ENCODE measurements around the gene SCLY.
A peak's percentile ranks its signal among the peaks of the same experiment; 100 is the strongest.

The SCLY gene

GRCh38 chr2:238127165-238128060, 66.6 kb downstream of the SCLY start:
- peak; percentile 18 for DNase-seq (ENCODE audit: low read depth)

GRCh38 chr2:238128061-238128440, 67.2 kb downstream of the SCLY start:
- no peak for DNase-seq (ENCODE audit: low read depth)

DNA sequence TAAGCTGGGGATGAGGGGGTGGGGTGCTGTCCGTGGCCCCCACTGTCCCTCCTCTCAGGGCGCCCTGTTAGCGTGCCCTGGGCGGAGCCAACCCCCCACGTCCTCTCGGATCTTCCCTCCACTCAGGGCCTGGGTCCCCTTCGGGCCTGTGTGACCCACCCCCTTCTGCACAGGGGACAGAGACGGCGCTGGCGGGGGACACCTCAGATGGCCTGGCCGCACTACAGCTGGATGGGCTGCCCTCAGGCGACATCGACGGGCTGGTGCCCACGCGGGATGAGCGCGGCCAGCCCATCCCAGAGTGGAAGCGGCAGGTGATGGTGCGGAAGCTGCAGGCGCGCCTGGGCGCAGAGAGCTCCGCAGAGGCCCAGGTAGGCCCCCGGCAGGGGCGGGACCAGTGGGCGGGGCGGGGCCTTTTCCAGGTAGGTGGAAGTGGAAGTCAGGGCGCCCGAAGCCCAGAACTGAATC, 67.8 kb downstream of the SCLY start:
- no peak for DNase-seq (ENCODE audit: low read depth)

DNA sequence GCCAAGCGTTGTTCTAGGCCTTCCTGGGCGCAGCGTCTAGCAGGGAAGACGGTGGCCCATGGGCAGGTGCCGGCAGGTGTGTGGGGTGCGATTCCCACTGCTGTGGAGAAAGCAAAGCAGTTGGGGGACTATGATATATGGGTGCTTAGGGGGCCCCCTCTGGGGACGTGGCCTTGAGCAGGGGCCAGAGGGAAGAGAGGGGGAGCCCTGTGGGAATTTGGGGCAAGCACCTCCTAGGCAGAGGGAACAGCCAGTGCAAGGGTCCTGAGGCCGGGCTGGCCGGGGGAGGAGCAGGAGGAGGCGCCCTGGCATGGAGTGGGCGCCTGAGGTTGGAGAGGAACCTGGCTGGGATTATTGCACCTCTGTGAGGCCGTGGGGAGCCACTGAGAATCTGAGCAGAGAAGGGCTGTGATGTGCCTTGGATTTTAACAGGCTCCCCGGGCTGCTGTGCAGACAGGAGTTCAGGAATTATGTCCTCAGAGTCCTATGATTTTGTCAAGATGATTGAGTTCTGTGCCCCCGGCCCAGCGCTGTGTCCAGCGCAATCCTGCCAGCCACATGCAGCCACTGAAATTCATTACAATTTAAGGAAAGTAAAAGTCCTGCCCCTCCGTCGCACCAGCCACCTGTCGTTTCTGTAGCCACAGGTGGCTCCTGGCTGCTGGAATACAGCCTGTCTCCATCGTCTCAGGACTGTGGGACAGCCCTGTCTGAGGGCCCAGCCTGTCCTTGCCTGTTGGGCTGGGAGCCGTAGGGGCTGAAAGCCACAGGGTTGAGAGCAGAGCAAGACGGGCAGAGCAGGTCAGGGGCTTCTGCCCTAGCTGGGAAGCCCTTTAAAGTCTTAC, 68.6 kb downstream of the SCLY start:
- no peak for DNase-seq (ENCODE audit: low read depth)

DNA sequence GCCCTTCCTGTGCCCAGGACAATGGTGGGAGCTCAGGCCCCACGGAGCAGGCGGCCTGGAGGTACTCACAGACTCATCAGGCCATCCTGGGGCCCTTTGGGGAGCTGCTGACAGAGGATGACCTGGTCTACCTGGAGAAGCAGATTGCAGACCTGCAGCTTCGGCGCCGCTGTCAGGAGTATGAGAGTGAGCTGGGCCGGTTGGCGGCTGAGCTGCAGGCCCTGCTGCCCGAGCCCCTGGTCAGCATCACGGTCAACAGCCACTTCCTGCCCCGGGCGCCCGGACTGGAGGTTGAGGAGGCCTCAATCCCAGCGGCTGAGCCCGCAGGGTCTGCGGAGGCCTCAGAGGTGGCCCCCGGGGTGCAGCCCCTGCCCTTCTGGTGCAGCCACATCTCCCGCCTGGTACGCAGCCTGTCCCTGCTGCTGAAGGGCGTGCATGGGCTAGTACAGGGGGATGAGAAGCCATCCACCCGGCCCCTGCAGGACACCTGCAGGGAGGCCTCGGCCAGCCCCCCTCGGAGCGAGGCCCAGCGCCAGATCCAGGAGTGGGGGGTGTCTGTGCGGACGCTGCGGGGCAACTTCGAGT, 69.4 kb downstream of the SCLY start:
- DNase-seq (ENCODE audit: low read depth): no peak

- DNase-seq (ENCODE audit: low read depth): no peak
Observed at GRCh38 chr2:238130696-238131628, 70.2 kb downstream of the SCLY start.

GRCh38 chr2:238131761-238132462, 71.1 kb downstream of the SCLY start:
- no peak for DNase-seq (ENCODE audit: low read depth)

DNA sequence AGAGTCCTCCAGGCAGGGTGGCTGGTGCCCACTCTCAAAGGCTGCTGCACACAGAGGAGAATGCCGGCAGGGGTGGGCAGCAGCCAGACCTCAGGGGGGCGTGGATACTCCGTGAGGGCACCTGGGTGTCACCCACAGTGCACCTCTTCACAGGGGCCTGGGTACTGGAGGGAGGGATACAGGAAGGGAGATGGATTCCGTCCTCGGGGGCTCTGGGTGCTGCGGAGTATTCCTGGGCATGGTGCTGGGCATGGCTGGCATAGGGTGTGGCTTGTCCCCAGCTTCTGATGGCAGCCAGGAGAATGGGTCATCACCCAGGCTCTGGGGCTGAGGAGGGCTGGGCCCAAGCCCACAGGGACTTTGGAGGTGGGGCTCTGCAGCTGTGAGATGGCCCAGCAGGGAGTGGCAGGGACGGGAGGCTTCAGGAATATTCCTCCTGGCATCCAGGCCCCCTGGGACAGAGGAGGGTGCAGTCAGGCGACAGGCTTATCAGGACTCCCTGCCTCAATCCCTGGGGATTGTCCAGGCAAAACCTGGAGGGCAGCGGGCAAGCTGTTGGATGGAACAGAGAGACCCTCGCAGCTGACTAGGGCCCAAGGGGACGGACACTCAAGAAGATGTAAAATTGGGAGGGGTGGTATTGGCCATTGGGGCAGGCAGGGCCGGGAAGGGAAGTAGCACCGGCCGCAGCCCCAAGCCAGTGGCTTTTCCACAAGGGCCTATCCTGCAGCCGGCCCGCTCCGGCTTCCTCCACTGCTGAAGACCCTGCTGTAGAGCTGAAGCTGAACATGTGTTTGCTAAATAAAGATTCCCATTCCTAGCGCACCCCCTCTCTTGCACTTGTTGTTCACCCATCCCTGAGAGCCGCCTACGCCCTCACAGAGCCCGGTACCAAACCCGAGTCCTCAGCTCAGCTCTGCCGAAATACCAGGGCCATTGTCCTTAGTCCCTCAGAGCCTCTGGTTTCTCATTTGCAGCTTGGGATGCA, 72.0 kb downstream of the SCLY start:
- no peak for DNase-seq (ENCODE audit: low read depth)

GRCh38 chr2:238133499-238134392, 72.9 kb downstream of the SCLY start:
- no peak for DNase-seq (ENCODE audit: low read depth)

DNA sequence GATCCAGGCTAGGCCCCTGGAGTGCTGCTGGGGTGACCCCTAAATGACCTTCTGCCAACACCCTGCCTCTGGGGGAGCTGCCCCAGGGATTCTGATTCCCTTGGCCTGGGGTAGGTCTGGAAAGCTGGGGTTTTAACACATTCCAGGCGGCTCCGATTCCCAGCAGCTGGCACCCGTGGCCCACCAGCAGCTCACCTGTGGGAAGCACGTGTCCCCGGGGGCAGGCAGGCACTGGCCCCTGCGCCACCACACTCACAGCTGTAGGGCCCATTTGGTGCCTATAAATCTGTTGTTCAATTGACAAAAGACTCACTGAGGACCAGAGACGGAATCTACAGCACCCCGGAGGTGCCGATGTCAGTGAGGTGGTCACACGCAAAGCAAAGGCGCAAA, 73.6 kb downstream of the SCLY start:
- no peak for DNase-seq (ENCODE audit: low read depth)

DNA sequence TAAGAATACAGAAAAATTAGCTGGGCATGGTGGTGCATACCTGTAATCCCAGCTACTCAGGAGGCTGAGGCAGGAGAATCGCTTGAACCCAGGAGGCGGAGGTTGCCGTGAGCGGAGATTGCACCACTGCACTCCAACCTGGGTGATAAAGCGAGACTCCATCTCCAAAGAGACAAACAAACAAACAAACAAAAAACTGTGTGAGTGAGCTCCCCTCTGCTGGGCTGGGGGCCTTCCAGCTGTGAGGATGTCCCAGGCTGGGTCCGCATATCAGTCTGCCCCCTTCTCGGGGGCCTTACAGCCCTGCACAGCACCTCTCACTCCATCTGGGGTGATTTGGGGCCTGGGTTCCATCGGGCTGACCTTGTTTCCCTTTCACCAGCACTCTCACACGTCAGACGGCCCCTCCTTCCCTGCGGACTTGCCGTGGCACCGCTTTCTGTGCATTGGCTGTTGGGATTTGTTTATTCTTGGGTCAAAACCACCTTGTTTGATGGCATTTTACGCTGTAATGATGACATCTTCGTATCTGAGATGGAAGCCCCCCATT, 74.9 kb downstream of the SCLY start:
- DNase-seq (ENCODE audit: low read depth): no peak

DNA sequence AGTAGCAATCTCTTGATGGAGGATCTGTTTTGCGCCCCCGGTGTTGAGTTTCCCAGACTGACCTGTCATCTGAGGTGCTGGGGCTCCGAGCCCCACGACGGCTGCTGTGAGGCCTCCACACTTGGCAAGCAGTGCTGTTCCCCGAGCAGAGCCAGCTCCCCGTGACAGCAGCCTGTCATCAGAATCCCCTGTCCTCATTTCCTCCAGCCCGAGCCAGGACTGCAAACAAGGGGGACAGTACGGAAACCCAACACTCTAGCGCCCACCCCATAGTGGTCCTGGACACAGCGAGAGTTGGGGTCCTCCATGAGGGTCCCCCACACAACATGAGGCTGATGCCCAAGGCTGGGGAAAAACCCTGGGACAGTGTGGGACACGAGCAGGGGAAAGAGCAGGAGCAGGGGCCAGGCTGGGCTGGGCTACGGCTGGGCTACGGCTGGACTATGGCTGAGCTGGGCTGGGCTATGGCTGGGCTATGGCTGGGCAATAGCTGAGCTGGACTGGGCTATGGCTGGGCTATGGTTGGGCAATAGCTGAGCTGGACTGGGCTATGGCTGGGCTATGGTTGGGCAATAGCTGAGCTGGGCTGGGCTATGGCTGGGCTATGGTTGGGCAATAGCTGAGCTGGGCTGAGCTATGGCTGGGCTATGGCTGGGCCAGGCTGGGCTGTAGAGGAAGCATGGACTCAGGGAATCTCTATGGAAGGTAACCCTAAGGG, 76.2 kb downstream of the SCLY start:
- peak; percentile 55 for DNase-seq (ENCODE audit: low read depth)

GRCh38 chr2:238137885-238138284, 77.1 kb downstream of the SCLY start:
- DNase-seq (ENCODE audit: low read depth): no peak

DNA sequence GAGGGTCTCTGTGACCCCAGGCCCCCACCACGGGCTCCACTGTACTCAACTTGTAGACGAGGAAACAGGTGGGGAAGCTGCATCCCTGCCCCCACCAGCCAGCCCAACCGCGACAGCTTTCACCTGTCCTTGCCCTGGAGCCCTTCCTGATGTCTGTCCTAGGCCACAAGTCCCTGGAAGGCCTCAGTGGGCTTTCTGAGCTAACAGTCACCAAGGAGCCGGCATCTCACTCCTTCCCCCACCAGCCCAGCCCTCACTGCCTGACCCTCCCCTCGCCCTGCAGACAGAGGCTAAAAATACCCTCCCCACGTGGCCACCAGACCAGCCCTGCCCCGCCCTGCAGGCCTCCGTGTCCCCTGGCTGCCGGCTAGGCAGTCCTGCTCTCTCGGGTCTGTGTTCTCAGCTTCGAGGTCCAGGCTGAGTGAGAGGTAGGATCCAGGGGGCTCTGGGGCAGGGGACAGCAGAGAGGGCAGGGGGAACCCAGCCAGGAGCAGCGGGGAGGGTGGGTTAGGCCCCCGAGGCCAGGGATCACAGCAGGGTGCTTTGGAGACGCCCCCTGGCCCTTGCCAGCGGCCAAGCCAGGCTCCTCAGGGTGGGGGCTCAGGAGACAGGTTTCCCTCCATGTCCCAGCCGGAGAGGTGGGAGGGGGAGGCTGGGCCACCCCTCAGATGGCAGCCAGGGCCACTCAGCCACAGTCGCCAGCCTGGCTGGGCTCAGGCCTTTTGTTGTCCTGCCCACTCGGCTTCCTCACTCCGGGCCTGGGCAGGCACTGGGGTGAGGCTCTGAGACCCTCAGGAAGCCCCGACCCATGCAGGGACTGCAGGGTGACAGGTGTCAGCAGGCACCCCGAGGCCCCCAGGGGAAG, 77.8 kb downstream of the SCLY start, which contains the start of gene KLHL30:
KLHL30 (plus strand) TSS at position 338 of the 865 bp plus-strand sequence. CDS start 2,087 bp downstream, outside the sequence.
- DNase-seq (ENCODE audit: low read depth): no peak

DNA sequence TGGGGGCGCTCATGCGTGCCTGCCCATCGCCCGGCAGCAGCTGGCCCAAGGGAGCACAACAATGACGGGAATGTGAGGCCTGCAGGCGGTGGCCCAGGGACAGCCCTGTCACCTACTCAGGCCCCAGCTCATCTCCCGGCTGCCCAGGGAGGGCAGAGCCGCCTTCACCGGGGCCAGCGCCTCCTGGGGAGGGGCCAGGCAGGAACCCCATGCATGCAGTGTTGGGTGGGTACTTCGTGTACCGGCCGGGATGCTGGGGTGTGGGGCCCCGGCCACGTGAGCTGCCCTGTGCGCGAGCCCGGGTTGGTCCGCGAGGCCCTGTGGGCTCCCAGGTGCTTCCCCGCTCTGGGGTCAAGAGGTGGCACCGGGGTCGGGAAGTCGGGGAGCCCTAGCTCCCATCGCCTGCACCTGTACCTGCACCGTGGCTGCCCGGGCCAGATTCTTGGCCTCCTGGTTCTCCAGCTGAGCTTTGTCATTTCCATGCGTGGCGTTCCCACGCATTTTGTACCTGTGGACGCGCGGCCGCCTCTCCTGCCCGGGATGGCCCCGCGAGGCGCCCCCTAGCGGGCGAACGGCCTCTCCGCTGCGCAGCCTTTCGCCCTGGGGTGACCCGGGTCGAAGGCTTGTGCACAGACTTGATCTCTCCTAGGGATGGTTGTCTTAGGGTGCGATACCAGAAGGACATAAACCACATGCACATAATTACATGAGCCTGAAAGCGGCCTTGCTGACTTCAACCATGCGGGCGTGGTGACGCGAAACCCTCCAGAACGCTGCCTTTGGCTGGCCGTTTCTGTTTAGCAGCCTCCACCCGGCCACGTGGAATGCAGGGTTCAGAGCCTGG, 78.6 kb downstream of the SCLY start:
- DNase-seq (ENCODE audit: low read depth): no peak

DNA sequence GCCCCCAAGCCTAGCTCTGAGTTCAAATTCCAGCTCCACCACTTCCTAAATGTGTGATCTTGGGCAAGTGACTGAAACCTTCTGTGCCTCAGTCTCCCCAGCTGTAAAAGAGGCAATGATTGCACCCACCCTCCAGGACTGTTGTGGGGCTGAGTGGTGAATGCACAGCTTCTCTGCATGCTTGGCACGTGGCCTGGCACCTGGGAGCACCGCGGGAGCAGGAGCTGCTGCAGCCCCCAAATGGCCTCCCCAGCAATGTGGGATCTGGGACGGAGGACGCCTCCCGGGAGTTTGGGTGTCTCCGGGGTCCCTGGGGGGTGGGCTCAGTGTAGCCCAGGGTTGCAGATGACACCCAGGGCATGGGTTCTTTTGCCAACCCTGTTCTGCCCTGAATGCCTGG, 79.2 kb downstream of the SCLY start:
- DNase-seq (ENCODE audit: low read depth): no peak

Data from stromal cell of bone marrow (primary cell).